ENCODE results near the gene SPEF2.

GRCh38 chr5:35660451-35660850 is 42.8 kb downstream of the SPEF2 start:
- TF ChIP-seq CSDC2 (CRISPR knock-in tag; IDR thresholded peaks at IDR 0.05) (no peak), ZNF8 (CRISPR knock-in tag; IDR thresholded peaks at IDR 0.05) (no peak), ISL1 (CRISPR knock-in tag; IDR thresholded peaks at IDR 0.05) (no peak), ZFP3 (CRISPR knock-in tag; IDR thresholded peaks at IDR 0.05) (no peak), ZC3H10 (CRISPR knock-in tag; IDR thresholded peaks at IDR 0.05) (no peak), RARB (CRISPR knock-in tag; IDR thresholded peaks at IDR 0.05) (no peak)
